Adrenal gland (tissue), 12 donors: Measurements from ENCODE around the gene HYAL1. TPM values are rescaled to one million over a fixed set of nuclear protein-coding genes. Genes with fewer than 3 reads are reported as not detected.
A peak's percentile ranks its signal among the peaks of the same experiment; 100 is the strongest.

ENCODE experiments used
- DNase-seq, 7 donors: peaks; one replicate each; pipeline ENCODE4 v3.0.0-alpha.2; 2019 to 2020
- H3K27ac ChIP-seq, 5 donors: fragments of 200-600 bp; sonication (generic) in 4 of 5; 1 replicate in 3 of 5; 2 replicates in 2 of 5; pipeline versions ENCODE4 v1.5.1 to v1.8.0; 2016 to 2020; ENCODE audit warnings: mild to moderate bottlenecking in 1 of 5
- H3K27me3 ChIP-seq: fragments of 200-600 bp; 2 replicates; pipeline ENCODE4 v1.8.0; 2021
- H3K36me3 ChIP-seq, 2 donors: fragments of 200-600 bp; replicated peaks in 1 of 2; 1 replicate in 1 of 2; 2 replicates in 1 of 2; pipeline versions ENCODE4 v1.5.1 to v1.8.0; 2018 to 2022
- H3K4me1 ChIP-seq, 2 donors: fragments of 200-600 bp; replicated peaks in 1 of 2; 1 replicate in 1 of 2; 2 replicates in 1 of 2; pipeline versions ENCODE4 v1.5.1 to v1.8.0; 2018 to 2021
- H3K4me3 ChIP-seq, 4 donors: fragments of 200-600 bp; sonication (generic) in 3 of 4; one replicate each; pipeline ENCODE4 v1.5.1; 2016 to 2018
- H3K9me3 ChIP-seq, 3 donors: fragments of 200-600 bp; sonication (generic) in 1 of 3; replicated peaks in 1 of 3; 1 replicate in 2 of 3; 2 replicates in 1 of 3; pipeline versions ENCODE4 v1.5.1 to v1.8.0; 2016 to 2021
- CTCF ChIP-seq, 6 experiments: fragments of 450-650 bp in 4 of 6; fragments of 200-600 bp in 2 of 6; sonication (generic) in 1 of 6; IDR thresholded peaks; 1 replicate in 5 of 6; 2 replicates in 1 of 6; pipeline versions ENCODE4 v1.5.1 to v1.8.0; 2016 to 2021; ENCODE audit warnings: antibody characterized with exemption in 6 of 6, mild to moderate bottlenecking in 2 of 6, moderate library complexity in 1 of 6
- POLR2A ChIP-seq, 2 donors: fragments of 450-650 bp; IDR thresholded peaks; one replicate each; pipeline ENCODE4 v1.6.1; 2017; ENCODE audit warnings: antibody characterized with exemption in 2 of 2, mild to moderate bottlenecking in 2 of 2, moderate library complexity in 1 of 2
- WGBS, 4 donors: extraction: QIAGEN DNeasy Blood & Tissue Kit in 2 of 4; methylation state at CpG; one replicate each; pipeline versions ENCODE4 v1.1.5 to v1.1.7; 2013 to 2017; 5-methylcytosine and 5-hydroxymethylcytosine counted together
- intact Hi-C, 2 donors: fragments of 100-400 bp; cut with DNase I; formaldehyde crosslinking; loops; one replicate each; pipeline versions ENCODE4 v1.14.1 to v1.15.0; 2022 to 2023
- polyA plus RNA-seq, 3 donors: library from polyadenylated mRNA; stranded (reverse); fragments of 200-250 nt in 2 of 3; fragments of 350-450 nt in 1 of 3; fragmentation: Illumina TruSeq in 1 of 3; extraction: RNeasy Lipid Tissue Mini Kit (QIAGEN cat#74804) in 1 of 3; gene quantifications; one replicate each; pipeline ENCODE4 v1.2.3, GENCODE V29; 2013 to 2014
- total RNA-seq, 9 donors: library from RNA; depleted of rRNA in 4 of 9; stranded (reverse); fragments of >200 nt in 4 of 9; fragments of 120-200 nt in 1 of 9; fragmentation: NEBNext Ultra II Directional in 1 of 9; extraction: Animal tissue kit (Norgen Biotek cat#: 25700) in 1 of 9; gene quantifications; one replicate each; pipeline versions ENCODE4 v1.1.0 to v1.2.4, GENCODE V29; 2013 to 2023
- donor health status: healthy with polysubstance abuse.
- donor health status: Bipolar disorder and iron deficiency.
- donor health status: DM: yes; HTN: yes; CAD: no.
- donor health status: DM: no; HTN: no; CAD: no.
- donor health status: DM: no; HTN: no; CAD: no.
- donor health status: DM: yes; HTN: yes; CAD: no.

The HYAL1 gene
- total and polyA plus RNA-seq, 12 donors: 3.2 to 50.5 (median 28.2) TPM

- intact Hi-C loops: no loop called here
- H3K27me3 ChIP-seq: no peaks in the 10 kb centered on the region
- 62 to 68% (median 65%) methylated on average over 10 to 12 of the region's 12 CpGs for WGBS, 4 donors
- peaks cover 0 to 20% of the 10 kb centered on the region in 2 donors for H3K36me3 ChIP-seq
- TF ChIP-seq CTCF (IDR thresholded peaks at IDR 0.05) (no peak), POLR2A (IDR thresholded peaks at IDR 0.05) (peak in 1 of 2 donors; percentile 39)
- H3K4me3 ChIP-seq: peak overlapping the region in 1 of 4 donors; percentile 80
- no peaks in the 10 kb centered on the region for H3K9me3 ChIP-seq
- peak overlapping the region; percentile 23 to 92 (median 65) for H3K27ac ChIP-seq
- peak in 5 of 7 donors; percentile 44 to 72 (median 65) for DNase-seq
- peaks cover 19 to 25% of the 10 kb centered on the region in 2 donors for H3K4me1 ChIP-seq
Observed at GRCh38 chr3:50293079-50293801, 10.1 kb downstream of the HYAL1 start.

DNA sequence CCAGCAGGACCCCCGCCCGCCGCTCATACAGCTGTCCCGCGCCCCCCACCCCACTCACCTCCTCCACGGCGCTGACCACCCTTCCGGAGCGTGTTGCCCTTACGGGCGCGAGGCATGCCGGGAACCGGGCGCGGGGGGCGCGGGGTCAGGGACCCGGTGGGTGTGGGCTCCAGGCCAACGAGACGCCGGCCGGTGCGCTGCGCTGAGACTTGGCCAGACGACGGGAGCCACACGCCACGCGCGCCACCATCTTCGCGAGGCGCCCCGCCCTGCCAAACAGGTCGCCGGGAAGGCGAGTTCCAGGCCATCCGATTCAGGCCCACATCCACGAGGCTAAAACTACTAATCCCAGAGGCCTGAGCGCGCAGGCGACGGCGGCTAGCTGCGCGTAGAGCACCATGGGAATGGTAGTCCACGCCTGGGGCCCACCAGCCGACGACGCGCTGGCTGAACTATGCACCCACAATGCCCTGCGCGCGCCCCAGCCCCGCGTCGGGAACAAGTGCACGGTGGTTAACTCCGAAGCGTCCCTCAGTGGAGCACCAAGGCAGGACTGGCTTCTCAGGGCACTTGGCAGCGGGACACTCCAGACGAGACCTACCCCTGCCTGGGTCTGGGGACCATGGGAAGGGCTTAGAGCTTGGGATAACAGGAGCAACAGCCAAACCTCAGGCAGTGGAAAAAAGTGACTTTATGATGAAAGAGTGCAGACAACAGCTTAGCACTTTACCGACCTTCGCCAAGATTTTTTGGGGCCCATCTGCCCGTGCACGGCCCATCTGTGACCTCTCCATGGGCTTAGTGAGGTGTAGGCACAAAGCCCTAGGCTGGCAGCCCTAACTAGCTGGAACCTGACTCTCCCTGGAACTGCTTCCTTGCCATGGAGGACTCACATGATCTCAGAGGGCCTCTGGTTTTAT lies 11.0 kb downstream of the HYAL1 start, which contains the start of gene IFRD2:
Gene IFRD2, minus strand, starts transcription at position 271 of the 920 bp plus-strand sequence. Its CDS starts 155 bp downstream, at position 116.
- peak; percentile 95 to 99 (median 98) for DNase-seq
- no peaks in the 10 kb centered on the region for H3K9me3 ChIP-seq
- no peaks in the 10 kb centered on the region for H3K27me3 ChIP-seq
- peak in 1 of 2 donors; percentile 88 for TF ChIP-seq POLR2A (IDR thresholded peaks at IDR 0.05)
- TF ChIP-seq CTCF (IDR thresholded peaks at IDR 0.05): no peak
- intact Hi-C loops: no loop called here
- peak within 1 kb of the TSS; percentile 23 to 92 (median 82) for H3K27ac ChIP-seq
- WGBS, 4 donors: 0 to 10% (median 1%) methylated on average over 5 to 67 of the region's 67 CpGs
- H3K4me3 ChIP-seq: peak within 1 kb of the TSS; percentile 3 to 84 (median 78)
- H3K4me1 ChIP-seq: peaks cover 19 to 21% of the 10 kb centered on the region in 2 donors
- H3K36me3 ChIP-seq: peaks cover 0 to 28% of the 10 kb centered on the region in 2 donors

DNA sequence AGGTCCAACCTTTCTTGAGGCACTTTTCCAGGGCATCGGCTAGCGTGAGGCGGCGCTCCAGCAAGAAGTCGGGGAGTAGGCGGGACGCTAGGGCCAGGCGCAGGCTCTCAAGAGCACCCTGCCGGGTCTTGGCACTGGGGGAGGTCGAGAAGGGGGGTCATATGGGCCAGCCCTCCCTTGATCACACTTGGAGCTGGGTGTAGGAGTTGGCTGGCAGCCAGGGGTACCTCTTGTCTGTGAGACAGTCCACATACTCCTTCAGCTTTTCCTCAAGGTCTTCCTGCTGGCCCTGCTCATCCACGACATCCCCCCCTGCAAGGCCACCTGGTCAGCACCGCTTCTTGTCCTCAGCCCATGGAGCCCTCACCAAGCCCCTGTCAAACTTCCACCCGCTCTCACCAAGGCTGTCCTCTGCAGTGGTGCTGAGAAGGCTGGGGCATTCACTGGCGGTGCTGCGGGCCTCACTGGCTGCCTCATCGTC lies 13.2 kb downstream of the HYAL1 start:
- Histone ChIP-seq H3K27me3 (no peaks in the 10 kb centered on the region), H3K36me3 (peaks cover 0 to 30% of the 10 kb centered on the region in 2 donors), H3K9me3 (no peaks in the 10 kb centered on the region), H3K27ac (no peak overlapping the region), H3K4me1 (peaks cover 19 to 21% of the 10 kb centered on the region in 2 donors), H3K4me3 (no peak overlapping the region)
- WGBS, 4 donors: 82 to 90% (median 86%) methylated on average over 9 to 16 of the region's 16 CpGs
- intact Hi-C loops: no loop called here
- DNase-seq: peak in 4 of 7 donors; percentile 44 to 70 (median 54)
- no peak for TF ChIP-seq POLR2A (IDR thresholded peaks at IDR 0.05)
- TF ChIP-seq CTCF (IDR thresholded peaks at IDR 0.05): no peak
